Activated CD8-positive, alpha-beta memory T cell treated with anti-CD3 and anti-CD28 coated beads for 4 hours (primary cell): ENCODE data around the gene PTPRN2.

Experiments
- DNase-seq, 2 donors: peaks; one replicate each; pipeline ENCODE4 v3.0.0-alpha.2; 2020; ENCODE audit warnings: low read depth in 2 of 2

Gene PTPRN2

DNA sequence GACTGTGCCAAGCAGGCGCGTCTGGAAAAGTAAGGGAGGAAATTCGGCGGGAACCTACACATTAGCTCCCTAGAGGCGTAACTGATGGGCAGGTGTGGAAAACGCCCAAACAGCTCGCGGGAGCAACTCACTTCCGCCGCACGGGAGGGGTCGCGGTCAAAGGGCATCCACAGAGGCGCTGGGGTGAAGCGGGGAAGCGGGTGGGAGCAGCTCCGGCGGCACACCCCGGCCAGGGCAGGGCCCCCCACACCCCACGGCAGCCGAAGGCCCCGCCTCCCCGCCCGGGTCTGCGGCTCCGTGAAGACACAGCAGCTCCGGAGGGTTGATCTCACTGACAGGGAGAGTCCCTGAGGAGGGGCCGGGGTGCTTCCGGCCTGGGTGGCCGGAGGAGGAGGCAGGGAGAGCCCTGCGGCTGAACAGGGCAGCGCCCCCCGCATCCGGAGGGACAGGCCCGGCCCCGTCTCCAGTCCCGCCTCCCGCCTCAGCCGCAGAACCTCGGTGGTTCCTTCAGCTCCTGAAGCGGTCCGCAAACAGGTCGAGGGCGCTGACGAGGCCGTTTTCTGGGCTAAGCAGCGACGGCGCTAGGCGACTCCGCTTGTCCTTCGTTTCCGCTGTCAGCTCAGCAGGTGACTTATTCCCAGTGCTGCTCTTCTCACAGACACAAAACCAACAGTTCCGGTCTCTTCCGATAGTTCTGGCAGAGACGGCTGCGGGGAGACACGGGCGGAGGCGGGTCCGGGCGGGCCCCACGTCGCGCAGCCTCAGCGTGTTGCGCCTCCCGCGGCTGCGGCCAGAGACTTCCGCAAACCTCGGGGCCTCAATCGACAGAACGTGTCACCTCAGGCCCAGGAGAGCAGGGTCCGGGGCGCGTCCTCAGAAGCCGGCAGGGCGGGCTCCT lies 974.7 kb downstream of the PTPRN2 start:
- peak; percentile 22 to 33 for DNase-seq

GRCh38 chr7:157612009-157612663 lies 975.5 kb downstream of the PTPRN2 start:
- no peak for DNase-seq

GRCh38 chr7:157611341-157611740 lies 976.3 kb downstream of the PTPRN2 start:
- DNase-seq = no peak

- no peak for DNase-seq
Observed at GRCh38 chr7:157610671-157611295, 976.8 kb downstream of the PTPRN2 start.

DNA sequence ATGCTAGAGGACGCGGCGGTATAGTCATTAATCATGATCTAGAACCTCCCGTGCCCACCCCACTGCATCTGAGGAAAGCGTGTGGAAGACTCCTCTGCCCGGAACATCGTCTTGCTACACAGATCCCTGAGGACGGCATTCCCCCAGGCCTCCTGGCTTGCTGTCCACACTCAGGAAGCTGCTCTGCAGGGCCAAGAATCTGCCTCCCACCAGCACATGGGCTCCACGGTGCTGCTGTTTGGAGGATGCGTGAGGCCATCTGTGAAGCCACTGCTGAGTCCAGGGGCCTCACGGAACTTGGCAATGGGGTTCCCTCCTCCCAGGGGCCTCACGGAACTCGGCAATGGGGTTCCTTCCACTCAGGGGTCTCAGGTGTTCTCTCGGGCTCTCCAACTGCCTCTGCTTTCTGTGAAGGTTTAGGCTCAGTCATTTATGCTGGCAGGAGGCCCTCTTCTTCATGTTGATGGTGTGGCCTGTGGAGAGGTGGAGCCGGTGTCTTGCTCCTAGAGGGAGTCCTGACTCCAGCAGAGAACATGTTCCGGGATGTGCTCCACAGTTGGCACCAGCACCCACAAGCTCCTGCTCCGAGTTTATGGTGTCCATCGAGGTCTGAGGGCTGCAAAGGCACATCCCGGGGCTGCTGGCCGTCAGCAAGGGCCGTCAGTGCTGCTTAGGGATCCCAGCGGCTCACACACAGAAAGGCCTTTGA lies 977.5 kb downstream of the PTPRN2 start:
- no peak for DNase-seq

DNA sequence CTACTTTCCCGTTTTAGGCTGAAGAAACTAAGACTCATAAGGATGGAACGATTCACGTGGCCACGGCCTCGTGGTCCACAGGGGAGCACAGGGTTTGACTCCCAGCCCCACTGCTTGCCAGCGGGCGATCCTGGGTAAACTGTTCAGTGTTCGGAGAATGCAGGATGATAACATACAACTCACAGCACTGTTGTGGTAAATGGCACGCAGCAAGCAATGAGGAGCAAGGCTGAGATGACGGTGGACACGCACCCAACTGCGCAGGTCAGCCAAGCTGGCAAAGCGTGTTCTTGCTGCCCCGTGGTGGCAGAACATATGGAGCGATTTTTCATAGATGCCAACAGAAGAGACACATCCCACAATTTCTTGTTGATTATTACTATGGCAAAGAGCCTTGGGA lies 978.1 kb downstream of the PTPRN2 start:
- DNase-seq = no peak

DNA sequence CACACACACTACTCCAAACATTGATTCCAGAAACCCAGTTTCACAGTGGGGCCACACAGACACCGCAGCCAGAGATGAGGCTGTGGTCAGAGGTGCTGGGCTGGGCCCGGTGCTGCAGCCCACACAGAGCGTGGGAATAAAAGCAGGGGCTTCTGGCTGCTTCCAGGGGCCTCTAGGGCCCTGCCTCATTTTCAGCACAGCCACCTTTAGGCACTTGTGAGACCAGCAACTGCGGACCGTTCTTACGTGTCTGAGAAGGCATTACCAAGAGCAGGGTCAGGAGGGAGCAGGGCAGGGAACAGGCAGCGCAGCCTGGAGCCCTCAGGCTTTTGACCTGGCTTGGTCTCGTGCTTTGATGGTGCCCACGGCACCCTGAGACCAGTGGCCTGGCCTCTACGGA lies 980.4 kb downstream of the PTPRN2 start:
- no peak for DNase-seq

DNA sequence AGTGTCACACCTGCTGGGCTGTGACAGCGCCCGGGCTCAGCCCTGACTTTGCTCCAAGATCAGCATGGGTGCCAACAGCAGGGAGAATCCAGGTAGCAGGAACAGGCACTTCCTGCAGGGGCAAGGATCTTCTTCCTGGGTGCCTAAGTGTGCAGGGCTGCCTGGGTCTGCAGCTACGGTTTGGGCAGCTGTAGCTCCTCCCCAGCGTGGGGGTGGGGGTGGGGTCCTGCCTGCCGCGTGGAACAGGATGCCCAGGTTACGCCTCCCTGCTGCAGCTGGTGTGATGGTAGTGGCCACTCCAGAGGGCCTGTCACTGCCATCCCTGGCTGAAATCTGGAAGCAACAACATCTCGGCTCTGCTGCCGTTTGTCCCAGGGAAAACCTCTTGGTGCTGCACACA lies 981.5 kb downstream of the PTPRN2 start:
- no peak for DNase-seq

DNA sequence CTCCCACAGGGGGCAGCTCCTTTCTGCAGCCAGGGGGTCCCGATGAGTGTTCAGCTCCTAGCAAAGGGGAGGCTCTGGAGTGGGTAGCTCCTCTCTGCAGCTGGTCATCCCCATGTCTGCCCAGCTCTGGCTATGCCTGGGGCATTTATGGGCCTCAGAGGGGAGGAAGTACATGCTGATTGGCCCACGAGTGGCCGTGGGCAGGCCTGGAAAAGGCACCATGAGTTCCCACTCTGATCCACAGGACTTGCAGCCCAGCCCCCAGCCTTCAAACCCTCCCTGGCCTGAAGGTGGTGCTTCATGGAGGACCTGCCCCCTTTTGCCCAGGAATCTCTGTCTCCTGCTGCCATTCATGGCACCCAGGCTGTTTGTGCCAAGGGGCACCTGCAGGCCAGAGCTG lies 982.0 kb downstream of the PTPRN2 start:
- DNase-seq = no peak

DNA sequence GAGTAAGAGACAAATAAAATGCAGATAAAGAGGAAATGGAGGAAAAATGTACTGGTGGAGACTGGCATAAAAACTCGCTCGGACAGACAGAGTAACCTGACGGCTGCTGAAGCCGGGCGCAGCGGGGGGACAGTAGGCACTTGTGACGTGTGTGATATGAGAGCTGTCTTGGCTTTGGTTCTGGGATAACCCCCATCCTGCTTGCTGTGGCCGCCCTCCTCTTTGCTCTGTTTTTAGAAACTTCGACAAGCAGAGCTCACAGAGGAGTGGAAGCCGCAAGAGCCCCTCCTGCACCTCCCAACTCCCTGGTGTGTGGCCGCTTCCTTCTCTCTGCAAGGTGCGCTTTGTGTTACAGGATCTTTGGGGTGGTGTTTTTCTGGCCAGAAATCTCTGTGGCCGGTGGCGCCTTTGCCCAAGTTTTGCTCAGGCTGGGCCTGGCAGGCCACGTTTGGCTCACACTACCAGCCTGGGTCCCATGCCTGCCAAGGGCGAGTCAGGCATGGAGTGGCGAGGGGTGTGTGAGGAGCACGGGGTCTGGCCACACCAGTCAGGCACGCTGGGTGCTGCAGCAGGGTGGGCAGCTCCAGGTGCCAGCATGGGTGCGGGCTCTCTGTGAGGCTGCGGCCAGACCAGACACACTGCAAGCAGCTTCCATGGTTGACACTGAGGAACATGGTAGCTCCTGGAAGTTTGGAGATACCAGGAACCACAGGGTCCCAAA lies 982.8 kb downstream of the PTPRN2 start:
- no peak for DNase-seq

- DNase-seq = no peak
Observed at GRCh38 chr7:157603716-157604115, 983.9 kb downstream of the PTPRN2 start.

- no peak for DNase-seq
Observed at GRCh38 chr7:157603005-157603404, 984.6 kb downstream of the PTPRN2 start.

- DNase-seq = no peak
Observed at GRCh38 chr7:157602581-157602980, 985.0 kb downstream of the PTPRN2 start.

- no peak for DNase-seq
Observed at GRCh38 chr7:157602156-157602555, 985.5 kb downstream of the PTPRN2 start.

DNA sequence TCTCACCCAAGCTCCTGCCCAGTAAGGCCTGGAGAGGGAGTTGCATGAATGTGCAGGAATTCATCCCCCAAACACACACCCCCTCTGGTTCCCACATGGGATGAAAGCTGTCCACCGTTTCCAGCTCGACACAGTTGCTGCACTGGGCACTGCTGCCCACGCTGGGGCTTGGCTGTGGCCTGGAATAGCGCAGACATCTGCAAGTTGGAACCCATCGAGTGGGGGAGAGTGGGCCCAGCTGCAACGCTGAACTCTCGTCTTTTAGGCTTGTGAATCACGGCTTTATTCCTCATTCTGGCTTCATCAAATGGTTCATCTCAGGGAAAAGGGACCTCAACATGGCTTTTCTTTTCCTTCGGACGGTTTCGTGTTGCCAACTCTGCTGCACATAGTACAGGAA lies 986.1 kb downstream of the PTPRN2 start:
- no peak for DNase-seq

- no peak for DNase-seq
Observed at GRCh38 chr7:157599491-157599890, 988.1 kb downstream of the PTPRN2 start.

GRCh38 chr7:157597562-157597961 lies 990.1 kb downstream of the PTPRN2 start:
- no peak for DNase-seq

DNA sequence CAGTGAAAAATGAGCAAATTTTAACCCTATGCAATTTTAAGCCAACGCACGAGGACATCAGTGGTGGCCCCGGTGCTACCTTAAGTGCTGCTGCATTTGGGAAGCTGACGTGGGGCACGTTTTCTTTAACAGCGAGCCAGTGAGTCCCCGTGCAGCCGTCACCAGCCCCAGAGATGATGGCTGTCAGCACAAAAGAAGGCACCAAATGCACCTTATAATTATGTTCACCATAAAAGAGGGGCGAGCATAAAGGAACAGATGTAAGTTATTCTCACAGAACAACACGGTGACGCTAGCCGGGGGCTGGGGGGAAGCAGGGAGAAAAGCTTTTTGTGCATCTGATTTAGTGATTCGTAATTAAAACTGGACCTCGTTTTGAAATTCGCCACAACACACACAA lies 990.7 kb downstream of the PTPRN2 start:
- DNase-seq = no peak

DNA sequence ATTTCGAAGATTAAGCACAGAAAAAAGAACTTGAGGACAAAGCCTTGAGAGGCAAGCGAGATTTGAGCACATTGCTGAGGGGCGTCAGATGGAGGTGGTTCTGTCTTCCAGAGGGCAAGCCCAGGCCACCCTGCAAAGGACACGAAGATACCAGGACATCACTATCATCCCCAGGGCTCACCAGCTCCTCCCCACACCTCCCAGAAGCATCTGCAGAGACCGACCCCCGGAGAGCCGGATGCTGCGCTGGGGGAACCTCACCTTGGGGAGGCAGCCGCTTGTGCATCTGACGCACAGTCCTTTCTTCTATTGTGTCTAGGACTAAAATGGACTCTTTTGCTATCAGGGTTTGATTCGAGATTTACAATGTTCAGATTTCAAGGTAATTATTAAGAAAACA lies 991.2 kb downstream of the PTPRN2 start:
- DNase-seq = no peak

DNA sequence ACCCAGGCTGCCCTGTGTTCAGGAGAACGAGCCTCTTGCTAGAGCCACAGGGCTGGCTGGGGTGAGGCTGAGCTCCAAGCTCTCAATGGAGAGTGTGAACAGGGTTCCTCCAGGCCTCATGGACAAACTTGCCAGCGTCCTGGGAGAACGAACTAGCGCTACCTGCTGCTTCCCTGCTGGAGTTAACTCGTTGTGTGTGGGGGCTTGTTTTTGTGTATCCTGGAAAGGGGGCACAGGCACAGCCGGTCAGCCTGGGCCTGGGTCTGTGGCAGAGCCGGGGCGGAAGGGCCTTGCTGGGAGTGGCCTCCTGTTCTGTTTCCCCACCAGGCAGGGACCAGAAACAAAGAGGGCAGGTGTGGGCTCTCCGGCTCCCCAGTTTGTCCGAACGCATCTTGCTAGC lies 991.6 kb downstream of the PTPRN2 start:
- DNase-seq = no peak

- DNase-seq = no peak
Observed at GRCh38 chr7:157595086-157595855, 992.4 kb downstream of the PTPRN2 start.
